ENCODE results near the gene IFNK.

IFNK gene

DNA sequence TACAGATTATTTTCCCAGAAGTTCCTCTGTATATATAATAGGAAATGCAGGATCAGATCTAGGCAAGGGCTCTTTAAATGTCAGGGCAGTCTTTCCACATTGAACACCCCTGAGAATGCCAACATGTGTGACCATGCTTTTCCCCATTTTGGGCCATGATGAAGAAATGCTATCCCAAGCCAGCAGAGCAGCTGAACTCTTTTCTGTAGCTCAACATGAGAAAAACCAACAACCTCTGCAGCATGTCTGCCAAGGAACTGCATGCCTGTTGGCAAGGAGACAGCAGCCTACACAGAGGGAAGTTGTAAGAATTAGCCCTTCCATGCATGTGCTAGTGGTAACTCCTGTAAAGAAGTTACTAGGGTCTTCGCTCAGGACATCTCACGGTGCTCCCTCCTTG, 9.5 kb upstream of the IFNK start:
- DNase-seq, result no peak

DNA sequence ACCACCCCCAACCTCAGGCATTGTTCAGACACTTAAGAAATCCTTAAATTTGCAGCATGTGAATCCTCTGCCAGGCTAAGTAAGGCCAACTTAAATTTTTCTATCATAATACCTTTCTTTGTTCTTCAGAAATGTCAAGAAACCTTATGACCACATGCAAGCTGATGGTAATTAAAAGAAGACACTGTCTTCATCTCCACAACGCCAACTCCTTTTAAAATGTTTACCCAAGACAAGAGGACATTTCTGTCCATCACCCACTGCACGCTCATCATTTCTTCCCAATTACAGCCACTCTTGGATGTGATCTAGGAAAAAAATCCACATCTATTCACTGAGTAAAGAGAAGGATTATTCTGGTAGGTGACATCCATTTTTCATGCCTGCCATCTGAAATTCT, 6.1 kb upstream of the IFNK start:
- DNase-seq, result no peak

DNA sequence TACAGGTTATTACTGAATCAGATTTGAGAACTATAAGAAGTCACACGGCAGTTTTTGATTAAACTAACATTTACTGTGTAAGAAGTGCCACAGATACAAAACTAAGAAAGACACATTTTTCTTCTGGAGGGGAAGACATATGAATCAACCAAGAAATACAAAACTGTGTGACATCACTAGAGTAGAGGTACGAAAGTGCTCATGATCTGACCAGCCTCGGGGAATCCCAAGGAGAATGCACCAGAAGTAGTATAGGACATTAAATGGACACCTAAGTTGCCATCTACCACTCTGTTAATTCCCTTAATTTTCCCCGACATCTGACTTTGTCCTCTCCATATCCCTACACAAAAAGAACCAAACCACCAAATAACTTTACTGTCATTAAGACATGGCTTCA, 5.3 kb upstream of the IFNK start:
- DNase-seq, result no peak

DNA sequence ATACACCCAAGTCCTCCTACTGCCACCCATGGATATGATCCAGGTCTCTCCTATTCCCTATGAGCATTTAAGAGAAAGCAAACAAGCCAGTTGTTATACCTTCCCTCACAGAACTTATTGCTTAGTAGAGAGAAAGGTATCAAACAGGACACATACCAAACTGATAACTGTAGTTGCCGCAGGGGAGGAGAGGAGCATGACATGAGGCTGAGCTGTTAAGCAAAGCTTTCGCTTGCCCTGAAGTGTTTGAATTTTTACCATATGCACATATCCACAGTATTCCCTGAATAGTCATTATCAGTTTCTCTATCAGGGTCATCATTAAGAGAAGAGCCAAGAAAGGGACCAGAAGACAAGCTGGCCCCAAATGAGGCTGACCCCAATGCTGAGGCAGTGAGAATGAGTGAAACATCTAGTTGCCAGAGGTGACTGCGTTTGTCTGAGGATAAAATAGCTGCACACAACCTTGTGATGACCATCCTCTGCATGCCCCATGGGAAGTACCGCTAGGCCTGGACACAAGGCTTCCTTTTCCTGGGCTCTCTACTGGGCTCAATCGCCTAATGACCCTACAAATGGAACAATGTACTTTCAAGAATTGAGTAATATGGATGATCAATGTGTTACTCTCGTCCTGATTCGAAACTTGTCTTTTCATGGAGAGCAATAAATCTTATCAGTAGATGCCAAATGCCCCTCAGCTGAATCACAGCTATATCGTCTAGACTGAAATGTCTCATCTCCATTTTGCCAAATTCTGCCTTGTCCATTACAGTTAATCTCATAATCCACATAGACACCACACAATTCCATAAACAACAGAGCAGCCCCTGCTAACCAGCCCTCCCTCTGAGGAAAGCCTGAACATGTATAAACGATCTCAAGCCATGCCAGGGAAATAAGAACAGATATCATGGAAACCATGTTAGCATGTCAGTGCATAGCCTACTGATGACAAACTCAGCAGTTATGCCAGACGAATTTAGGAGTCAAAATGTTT, 4.3 kb upstream of the IFNK start:
- DNase-seq, result no peak

DNA sequence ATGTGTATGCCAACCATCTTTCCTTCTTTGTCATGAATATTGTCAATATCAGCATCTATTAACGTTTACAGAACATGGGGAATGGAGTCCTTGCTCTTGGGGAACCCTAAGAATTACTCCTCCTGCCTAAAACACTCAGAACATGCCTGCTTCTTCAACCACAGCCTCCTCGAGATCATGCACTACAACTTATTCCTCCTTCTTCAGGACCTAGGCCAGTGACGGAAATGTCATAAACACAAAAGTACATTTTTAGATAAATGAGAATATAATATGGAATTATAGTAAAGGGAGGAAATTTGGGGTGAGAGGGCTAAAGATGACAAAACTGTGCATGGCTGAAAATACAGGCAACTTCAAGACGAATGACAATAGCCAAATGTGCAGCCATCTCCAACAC, 3.1 kb upstream of the IFNK start:
- no peak for DNase-seq

DNA sequence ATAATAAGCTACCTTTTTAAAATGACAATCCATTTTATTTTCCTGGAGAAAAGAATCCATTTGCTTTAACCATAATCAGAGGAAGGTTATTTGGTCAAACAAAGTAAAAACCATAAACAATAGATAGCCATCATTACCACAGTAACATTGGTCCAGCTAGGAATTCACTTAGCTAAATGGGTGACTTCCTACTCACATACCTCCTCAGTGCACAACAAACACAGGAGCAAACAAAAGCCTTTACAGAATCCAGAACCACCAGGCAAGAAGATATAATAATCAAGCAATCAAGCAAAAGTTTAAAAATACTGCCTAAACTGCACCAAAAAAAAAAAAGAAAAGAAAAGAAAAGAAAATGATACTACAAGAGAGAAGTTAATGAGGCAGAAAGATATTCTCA, 949 bp upstream of the IFNK start:
- DNase-seq, result no peak

DNA sequence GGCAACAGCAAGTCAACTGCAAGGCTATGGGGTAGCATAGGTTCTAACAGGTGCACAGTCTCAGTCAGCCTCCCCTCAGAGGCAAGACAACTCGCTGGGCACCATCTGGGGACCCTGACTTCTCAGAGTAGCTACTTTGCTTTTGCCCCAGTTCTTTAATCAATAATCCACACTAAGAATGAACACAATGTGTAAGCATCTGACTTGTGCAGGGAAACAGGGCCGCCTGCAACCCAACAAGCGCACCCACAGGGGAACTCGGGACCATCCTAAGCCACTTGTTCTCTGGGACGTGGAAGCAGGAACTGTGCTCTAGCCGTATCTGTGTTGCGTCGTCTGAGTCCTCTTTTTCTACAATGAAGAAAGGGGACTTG, 3.6 kb downstream of the IFNK start:
- no peak for DNase-seq

DNA sequence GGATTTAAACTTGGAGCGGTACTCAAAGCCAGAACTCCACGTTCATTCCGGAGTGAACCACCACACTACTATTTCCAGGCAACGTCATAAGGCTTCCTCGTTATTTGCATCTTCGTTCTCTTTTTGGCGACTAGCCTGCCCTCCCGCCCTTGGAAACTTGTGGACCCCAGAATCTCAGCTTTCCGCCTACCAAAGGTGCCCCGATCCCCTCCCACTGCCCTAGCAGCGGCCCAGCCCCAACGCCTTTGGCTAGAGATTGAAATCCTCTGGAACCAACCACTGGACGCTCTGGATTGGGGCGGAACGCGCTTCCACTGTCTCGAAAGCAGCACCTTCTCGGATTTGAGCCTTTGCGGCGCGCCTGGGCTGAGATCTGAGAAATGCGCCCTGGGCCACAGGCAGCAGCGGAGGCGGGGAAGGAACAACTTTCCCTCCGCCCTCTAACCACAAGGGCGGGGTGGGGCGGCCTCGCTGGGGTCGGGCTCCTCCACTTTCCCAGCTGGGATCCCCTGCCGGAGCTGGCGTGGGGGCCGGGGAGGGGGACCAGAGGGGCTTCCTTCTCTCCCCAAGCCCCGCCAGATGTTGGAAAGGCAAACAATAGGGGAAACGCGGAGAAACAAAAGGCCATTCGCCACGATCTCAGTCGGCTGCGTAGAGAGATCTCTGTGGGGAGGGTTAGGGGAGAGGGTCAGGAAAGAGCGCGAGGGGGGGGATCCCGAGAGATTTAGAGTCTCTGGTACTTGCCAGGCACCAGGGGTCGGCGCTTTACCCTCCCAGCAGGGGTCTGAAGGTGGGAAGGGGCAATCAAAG, 4.2 kb downstream of the IFNK start:
- peak; percentile 24 for DNase-seq

DNA sequence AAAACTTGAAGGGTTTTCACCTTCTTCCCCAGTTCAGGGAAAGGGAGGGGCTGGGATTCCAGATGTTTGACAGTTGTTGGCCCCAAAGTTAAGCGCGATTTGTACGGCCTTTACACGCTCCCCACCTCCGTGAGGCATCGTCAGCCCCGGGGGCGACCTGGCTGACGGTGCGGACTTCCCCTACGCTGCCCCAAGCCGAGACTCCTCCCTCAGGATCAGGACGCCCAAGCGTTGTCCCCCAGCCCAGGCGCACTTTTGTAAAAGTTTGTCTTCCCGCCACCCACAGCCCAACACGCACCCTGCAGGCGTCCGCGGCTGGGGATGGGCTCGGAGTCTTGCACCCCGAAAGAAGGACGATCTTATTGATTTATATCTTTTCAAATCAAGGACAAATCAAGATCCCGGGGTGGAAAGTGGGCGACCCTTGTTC, 4.8 kb downstream of the IFNK start:
- DNase-seq, result peak; percentile 39

DNA sequence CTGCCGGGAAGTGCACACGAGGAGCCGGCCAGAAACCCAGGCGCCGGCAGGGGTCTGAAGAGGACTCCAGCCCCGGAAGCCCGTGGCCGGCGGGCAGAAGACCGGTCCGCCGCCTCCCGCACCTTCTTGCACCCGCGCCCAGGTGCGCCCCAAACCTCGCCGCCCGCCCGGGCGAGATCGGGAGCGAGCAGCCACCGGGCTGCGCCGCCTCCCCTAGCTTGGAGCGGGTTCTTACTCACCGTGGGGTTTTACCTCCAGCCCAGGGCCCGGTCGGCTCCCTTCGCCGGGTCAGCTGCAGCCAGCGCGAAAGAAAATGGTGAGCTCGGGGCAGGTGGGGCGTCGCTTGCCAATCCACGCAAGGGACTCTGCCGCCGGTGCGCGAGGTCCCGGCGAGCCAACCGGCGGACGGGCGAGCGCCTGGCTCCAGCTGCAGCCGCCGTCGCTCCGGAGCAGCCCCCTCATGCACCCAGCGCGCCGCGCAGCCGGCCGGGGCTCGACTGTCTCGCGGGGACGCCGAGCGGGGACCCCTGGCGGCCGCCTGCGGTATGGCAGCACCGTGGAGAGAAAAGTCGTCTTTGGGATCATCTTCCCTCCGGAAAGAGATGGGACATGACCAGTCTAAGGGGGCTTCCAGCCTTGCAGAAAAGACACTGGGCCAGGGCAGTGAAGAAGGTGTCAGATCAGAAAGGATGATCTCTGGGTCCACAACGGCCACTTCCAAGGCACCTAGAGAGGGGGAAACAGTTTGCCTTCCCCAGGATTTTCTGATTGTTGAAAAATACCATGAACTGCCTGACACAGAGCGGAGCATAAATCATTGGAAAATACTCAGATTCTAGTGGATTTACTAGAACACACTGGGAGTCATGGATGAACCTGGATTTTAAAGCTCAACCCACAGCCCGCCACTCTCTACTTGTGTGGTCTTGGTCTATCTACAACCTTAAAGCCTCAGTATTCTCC, 5.5 kb downstream of the IFNK start, which contains the start of gene MOB3B:
Gene MOB3B, minus strand, starts transcription at position 499 of the 963 bp plus-strand sequence. CDS start 74,264 bp downstream, outside the sequence.
- DNase-seq, result peak; percentile 77

DNA sequence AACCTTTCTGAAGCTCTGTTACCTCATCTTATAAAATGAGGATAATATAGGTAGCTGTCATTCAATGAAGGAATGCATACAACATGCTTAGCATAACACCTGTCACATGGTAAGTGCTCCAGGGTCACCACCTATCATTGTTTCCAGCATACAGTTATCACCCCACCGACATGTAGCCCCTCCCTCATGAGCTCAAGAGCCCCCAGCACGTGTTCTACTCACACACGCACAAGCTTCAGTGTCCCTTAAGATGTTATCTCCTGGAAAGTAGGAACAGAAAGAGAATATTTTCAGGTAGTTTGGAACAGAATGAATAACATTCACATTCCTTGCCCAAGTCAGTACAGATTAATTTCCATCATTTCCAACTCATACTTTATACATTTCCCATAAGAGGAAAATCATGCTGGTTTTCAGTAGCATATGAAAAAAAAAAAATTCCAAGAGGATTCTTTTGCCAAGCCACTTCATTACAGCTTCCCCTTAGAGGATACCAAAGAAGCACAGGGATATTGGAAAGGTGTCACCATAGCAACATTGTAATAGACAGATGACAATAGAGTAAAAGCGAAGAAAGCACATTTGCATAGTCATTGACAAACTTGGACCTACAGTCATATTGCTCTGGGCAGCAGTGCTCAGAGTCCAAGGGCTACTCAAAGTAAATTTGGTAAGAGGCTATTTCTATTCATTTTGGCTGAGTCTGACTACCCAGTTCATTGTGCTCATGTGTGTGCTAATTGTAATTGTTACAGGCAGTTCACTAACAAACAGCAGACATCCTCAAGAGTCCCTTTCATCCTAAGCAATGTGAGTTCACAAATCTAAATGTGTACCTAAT, 7.0 kb downstream of the IFNK start:
- no peak for DNase-seq

DNA sequence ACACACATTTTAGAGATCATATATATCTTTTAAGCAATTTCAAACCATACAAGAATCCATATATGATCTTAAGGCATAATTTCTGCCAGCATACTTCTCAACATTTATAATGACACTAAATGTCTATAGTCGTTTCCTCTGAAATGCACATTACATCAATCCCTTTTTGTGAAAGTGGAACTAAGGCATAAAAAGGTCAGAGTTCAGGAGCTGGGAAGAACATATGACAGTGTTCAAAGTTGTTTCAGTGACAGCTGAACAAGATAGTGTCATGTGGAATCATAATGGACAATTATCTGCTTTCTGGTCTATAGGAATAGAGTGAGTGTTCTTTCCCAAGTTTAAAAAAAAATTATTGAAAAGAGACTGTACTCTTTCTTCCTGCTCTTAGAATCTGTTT, 8.0 kb downstream of the IFNK start:
- DNase-seq, result no peak

DNA sequence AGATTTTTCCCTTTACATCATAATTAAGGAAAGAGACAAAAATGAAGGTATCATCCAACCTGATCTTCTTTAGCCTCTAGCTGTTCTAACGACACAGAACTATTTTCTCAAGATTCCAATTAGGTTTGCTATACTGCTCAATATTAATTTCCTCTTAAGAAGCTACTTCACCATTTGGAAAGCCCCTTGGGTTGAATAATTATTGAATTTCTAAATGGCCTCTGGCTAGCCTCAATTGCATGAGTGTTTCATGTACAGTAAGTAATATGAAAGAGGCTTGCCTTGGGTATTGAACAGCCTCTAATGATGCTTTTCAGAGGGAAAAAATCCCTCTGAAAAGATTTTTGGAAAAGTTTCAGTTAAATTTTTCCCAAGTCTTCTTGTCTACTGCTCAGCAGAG, 9.2 kb downstream of the IFNK start:
- DNase-seq, result no peak

DNA sequence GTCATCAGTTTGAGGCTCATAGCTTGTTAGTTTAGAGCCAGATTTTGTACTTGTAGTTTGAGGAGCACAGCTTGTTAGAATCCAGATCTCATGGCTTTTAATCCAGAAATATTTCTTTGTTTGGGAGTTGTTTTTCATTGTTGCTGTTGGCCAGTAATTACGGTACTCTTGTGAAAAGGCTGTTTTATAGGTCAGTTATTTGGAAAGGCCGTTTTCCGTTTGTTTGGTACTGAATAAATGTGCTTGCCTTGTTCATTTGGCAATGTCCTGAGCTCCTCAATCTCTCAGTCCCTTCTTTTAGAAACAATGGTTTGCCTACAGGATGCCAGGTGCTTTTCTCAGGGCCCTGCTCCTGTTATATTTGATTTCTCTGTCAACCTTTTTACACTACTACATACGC, 10.0 kb downstream of the IFNK start:
- DNase-seq, result no peak

DNA sequence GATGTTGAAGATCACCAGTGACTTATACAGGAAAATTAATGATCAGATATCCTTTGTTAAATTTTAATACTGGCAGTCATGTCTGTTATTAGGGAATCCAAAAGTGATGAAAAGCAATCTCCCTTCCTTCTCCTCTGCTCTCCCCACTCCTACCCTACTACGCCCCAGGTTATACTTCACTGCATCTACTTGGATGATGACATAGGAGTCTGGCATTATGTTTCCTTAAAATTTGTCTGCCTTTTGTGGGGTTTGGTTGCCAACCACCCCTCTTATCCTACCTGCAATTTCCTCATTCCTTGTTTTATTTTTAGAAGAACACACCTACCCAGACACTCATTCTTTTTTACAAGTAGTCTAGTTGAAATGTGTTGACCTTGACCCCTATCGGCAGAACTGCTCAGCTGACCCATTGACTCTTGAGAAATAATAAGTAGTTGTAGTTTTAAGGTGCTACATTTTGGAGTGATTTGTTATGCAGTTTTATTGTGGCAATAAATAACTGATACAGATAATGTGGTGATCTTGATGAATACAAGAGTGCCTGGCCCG, 10.6 kb downstream of the IFNK start:
- no peak for DNase-seq

DNA sequence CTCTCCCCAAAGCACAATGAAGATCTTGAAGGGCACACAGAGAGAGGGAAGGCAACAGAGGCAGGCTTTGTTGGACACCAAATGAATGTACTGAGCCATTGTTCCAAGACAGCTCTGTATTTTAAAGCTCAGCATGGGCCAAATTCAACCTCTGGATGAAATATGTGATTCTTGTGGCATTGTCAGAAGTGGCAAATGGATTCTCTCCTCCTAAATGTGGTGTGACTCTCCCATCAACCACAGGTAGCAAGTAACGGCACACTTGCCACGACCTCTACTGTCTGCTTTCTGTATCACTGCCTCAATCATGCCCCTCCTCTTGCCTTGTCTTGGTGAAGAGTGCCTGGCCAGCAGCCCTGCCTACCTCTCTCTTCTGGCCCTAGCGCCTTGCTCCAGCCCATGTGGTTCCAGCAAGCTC, 11.6 kb downstream of the IFNK start:
- peak; percentile 12 for DNase-seq

DNA sequence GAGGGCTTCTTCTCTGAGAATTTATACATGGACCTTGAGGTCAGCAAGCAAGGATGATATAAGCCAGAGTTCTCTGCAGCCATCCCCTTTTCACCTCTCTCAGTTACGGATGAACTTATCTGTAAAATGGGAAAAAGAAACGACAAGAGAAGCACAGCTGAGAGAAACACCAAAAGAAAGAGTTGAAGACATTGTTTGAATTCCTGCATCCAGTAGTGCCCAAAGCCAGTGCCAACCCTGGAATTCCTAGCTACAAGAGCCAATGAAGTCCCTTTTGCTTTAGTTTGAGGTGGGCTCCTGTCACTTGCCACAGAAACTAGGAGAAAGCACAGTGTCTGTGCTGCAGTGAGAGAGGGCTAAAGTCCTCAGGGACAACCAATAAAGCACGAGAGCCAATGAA, 12.1 kb downstream of the IFNK start:
- no peak for DNase-seq

DNA sequence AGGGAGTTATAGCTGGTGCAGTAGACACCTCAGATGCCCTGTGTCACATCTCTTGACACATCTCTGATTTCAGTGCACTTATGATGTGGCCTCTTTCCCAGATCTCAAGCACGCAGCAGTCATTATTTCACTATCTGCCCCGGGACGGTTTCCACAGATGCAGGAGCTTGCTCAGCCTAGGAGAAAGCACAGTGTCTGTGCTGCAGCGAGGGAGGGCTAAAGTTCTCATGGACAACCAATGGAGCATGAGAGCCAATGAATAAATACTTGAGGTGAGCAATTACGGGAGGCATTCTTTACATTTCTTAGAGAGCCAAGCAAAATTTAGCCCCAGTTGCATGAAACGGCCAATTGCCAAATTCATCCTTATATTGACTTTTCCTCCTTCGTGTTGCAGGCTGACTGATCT, 12.9 kb downstream of the IFNK start:
- no peak for DNase-seq

DNA sequence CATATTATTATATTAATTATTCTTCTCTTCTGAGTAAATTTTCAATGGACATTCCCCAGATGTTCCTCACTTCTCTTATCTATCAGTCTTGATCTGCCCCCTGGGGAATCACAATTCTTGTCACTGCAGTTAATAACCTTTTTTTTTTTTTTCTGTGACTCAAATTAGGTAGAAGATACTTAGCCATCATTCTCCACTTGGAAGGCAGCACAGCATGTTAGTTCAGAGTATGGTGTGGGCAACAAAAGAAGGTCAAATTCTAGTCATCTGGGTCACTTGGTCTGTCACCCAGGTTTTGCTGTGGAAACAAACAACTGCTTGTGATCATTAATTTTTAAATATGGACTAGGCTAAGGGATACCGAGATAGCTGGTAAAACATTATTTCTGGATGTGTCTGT, 13.7 kb downstream of the IFNK start:
- no peak for DNase-seq

DNA sequence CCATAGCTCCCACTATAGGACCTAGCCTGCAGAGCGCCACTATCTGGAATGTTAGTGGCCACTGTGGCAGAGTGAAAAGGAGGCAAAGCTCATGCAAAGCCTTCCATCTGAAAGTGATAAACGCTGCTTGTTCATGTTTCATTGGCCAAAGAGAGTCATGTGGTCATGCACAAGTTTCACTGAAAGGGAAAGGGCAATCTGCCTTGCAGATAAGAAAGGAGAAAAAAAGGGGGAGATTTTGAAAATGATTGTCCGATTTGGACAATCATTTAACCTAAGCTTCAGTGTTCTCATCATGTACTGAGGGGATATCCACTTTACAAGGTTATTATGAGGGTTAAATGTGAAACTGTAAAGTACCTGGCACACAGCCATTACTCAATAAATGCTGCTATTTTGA, 14.6 kb downstream of the IFNK start:
- DNase-seq, result no peak

Data from NCI-H82 (cell line).